Vagina (tissue), 2 donors: ENCODE results near the gene RPA4.

Source experiments
- CTCF ChIP-seq, 3 experiments: fragments of 450-650 bp in 2 of 3; fragments of 200-600 bp in 1 of 3; sonication (generic) in 1 of 3; IDR thresholded peaks; one replicate each; pipeline ENCODE4 v1.5.1; 2017 to 2019; ENCODE audit warnings: antibody characterized with exemption in 3 of 3, mild to moderate bottlenecking in 2 of 3, moderate library complexity in 2 of 3
- POLR2A ChIP-seq, 2 donors: fragments of 450-650 bp; IDR thresholded peaks; one replicate each; pipeline ENCODE4 v1.6.1; 2017; ENCODE audit warnings: antibody characterized with exemption in 2 of 2, mild to moderate bottlenecking in 2 of 2, moderate library complexity in 2 of 2
- POLR2AphosphoS5 ChIP-seq, 2 donors: sonication (generic); formaldehyde crosslinking; IDR thresholded peaks; one replicate each; pipeline ENCODE4 v1.9.0; 2017; ENCODE audit warnings: antibody characterized with exemption in 2 of 2, mild to moderate bottlenecking in 2 of 2, low read depth in 1 of 2; ENCODE audit not compliant: insufficient read depth in 1 of 2

- no peak for TF ChIP-seq POLR2A (IDR thresholded peaks at IDR 0.05)
- TF ChIP-seq POLR2AphosphoS5 (IDR thresholded peaks at IDR 0.05; ENCODE audit: insufficient read depth in 1 of 2, low read depth in 1 of 2), result no peak
- TF ChIP-seq CTCF (IDR thresholded peaks at IDR 0.05), result no peak
Measured at GRCh38 chrX:96889726-96890125, 6.0 kb downstream of the RPA4 start.
